ENCODE data around the gene SCO2. TPM values are rescaled to one million over a fixed set of nuclear protein-coding genes. Genes with fewer than 3 reads are reported as not detected.
"Not testable (repeated sequence)": the region's sequence is repeated elsewhere in the genome, so short reads cannot be mapped to it uniquely, and the experiment has no call there.

The SCO2 gene
- total RNA-seq, 2 experiments from 2014 or later = 1.1 to 2.1 TPM

GRCh38 chr22:50537765-50538164, 12.4 kb upstream of the SCO2 start:
- CTCF ChIA-PET = interaction anchor here (0.9 to 5.8 kb wide), 4 partner anchors 13 to 86 kb away, joined by 3 to 39 read pairs (median 6); partner anchors contain the start of genes SCO2 and SYCE3
- no peak overlapping the region for H3K4me3 Mint-ChIP-seq
- H3K36me3 Mint-ChIP-seq (ENCODE audit: low read depth) = peaks cover 6% of the 10 kb centered on the region
- intact Hi-C loops (cut with micrococcal nuclease) = loop anchor here (2.0 to 5.0 kb wide), 2 partner anchors 13 to 345 kb away; partner anchors contain the start of gene SCO2
- peaks cover 77% of the 10 kb centered on the region for H3K4me1 Mint-ChIP-seq (ENCODE audit: low read depth)
- H3K9me3 Mint-ChIP-seq = peaks cover 1% of the 10 kb centered on the region
- no peak for DNase-seq
- no peaks in the 10 kb centered on the region for H3K27me3 Mint-ChIP-seq (ENCODE audit: low read depth)
- H3K27ac Mint-ChIP-seq = peak overlapping the region; percentile 98

DNA sequence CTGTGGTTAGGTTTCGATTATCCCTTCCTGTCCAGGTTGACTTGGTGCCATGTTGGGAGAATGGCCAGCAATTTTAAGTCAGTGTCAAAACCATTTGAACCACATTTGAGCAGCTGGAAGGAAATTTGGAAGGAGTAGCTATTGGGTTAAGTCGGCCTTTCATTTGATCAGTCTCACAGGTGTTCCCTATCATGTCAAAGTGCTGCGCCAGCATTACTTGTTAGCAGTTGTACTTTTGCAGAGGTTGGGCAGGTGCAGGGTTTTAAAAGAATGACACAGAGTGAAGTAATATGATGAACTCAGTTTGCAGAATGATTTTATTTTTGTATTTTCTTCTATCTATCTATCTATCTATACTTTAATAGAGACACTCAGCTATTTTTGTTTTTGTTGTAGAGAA, 10.8 kb upstream of the SCO2 start:
- no peaks in the 10 kb centered on the region for H3K9me3 Mint-ChIP-seq
- H3K4me1 Mint-ChIP-seq (ENCODE audit: low read depth) = peaks cover 65% of the 10 kb centered on the region
- CTCF ChIA-PET = interaction anchor here (1.2 to 5.8 kb wide), 3 partner anchors 9 to 84 kb away, joined by 5 to 39 read pairs (median 12); partner anchors contain the start of gene SCO2
- H3K27me3 Mint-ChIP-seq (ENCODE audit: low read depth) = no peaks in the 10 kb centered on the region
- H3K36me3 Mint-ChIP-seq (ENCODE audit: low read depth) = peaks cover 4% of the 10 kb centered on the region
- intact Hi-C loops (cut with micrococcal nuclease) = loop anchor here (5.0 kb wide), 1 partner anchor 344 kb away; no protein-coding TSS in a partner anchor
- H3K27ac Mint-ChIP-seq = peak overlapping the region; percentile 70
- H3K4me3 Mint-ChIP-seq = no peak overlapping the region
- DNase-seq = no peak

DNA sequence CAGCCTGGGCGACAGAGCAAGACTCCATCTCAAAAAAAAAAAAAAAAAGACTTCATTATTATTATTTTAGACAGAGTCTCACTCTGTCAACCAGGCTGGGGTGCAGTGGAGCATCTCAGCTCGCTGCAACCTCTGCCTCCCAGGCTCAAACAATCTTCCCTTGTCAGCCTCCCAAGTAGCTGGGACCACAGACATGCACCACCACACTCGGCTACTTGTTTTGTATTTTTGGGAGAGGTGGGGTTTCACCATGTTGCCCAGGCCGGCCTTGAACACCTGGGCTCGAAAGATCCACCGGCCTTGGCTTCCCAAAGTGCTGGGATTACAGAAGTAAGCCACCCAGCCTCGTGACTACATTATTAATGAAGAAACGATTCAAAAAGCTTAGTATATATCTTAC, 9.7 kb upstream of the SCO2 start:
- H3K27me3 Mint-ChIP-seq (ENCODE audit: low read depth) = no peaks in the 10 kb centered on the region
- peaks cover 55% of the 10 kb centered on the region for H3K4me1 Mint-ChIP-seq (ENCODE audit: low read depth)
- no peak overlapping the region for H3K4me3 Mint-ChIP-seq
- no peak overlapping the region for H3K27ac Mint-ChIP-seq
- DNase-seq = no peak
- CTCF ChIA-PET = interaction anchor here (0.9 to 2.6 kb wide), 2 partner anchors 9 to 86 kb away, joined by 4 to 12 read pairs; partner anchors contain the start of gene SCO2
- peaks cover 7% of the 10 kb centered on the region for H3K36me3 Mint-ChIP-seq (ENCODE audit: low read depth)
- H3K9me3 Mint-ChIP-seq = no peaks in the 10 kb centered on the region
- intact Hi-C loops (cut with micrococcal nuclease) = loop anchor here (5.0 kb wide), 1 partner anchor 343 kb away; no protein-coding TSS in a partner anchor

GRCh38 chr22:50533856-50534711, 8.7 kb upstream of the SCO2 start:
- H3K27me3 Mint-ChIP-seq (ENCODE audit: low read depth); intact Hi-C loops (cut with micrococcal nuclease); H3K36me3 Mint-ChIP-seq (ENCODE audit: low read depth); H3K9me3 Mint-ChIP-seq; DNase-seq: not testable (repeated sequence)
- Mint-ChIP-seq H3K27ac (peak overlapping the region; percentile 99), H3K4me1 (ENCODE audit: low read depth) (peaks cover 46% of the 10 kb centered on the region), H3K4me3 (peak overlapping the region; percentile 2)
- CTCF ChIA-PET = interaction anchor here (0.6 to 2.6 kb wide), 5 partner anchors 8 to 87 kb away, joined by 3 to 12 read pairs (median 4); partner anchors contain the start of gene SCO2

GRCh38 chr22:50532824-50533796, 7.7 kb upstream of the SCO2 start:
- CTCF ChIA-PET = interaction anchor here (0.9 to 1.2 kb wide), 2 partner anchors 14 to 18 kb away, joined by 3 to 4 read pairs; no protein-coding TSS in a partner anchor
- Mint-ChIP-seq H3K27ac (peak overlapping the region; percentile 99), H3K36me3 (ENCODE audit: low read depth) (peaks cover 15% of the 10 kb centered on the region), H3K27me3 (ENCODE audit: low read depth) (no peaks in the 10 kb centered on the region), H3K4me1 (ENCODE audit: low read depth) (peaks cover 50% of the 10 kb centered on the region), H3K9me3 (no peaks in the 10 kb centered on the region), H3K4me3 (peak overlapping the region; percentile 92)
- no peak for DNase-seq
- intact Hi-C loops (cut with micrococcal nuclease) = no loop called here

DNA sequence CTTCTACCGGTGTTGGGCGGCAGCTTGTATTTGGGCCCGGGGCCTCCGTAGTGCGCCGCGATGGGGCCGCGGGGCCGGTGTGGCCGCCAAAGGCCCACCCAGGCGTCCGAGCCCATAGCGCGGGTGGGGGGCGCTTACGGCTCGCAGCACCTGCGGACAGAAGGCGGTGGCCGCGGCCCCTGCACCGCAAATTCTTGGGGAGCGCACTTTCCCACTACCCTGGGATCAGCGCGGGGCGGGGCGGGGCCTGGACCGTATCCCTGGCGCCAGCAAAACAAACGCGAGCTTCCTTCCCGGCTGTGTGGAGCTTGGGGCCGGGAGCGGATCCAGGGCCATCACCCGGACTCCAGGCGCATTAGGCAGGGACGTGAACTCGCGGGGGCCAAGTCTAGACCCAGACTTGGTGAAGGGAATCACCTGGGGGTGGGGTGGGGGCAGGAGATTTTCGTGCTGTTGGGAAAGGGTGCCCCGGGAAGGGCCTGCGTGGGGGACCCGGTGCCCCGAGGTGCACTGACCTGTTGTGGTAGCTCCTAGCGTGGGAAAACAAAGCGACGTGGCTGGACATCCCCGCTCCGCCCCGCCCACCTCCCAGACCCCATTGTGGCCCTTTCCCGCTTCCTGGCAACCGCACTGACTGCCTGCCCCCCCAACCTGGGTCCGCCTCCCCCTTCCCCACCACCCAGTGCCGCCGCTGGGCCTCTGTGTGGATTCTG, 6.7 kb upstream of the SCO2 start:
- DNase-seq = peak; percentile 40
- intact Hi-C loops (cut with micrococcal nuclease) = loop anchor here (1.0 kb wide), 2 partner anchors 7 to 30 kb away; partner anchors contain the start of gene SYCE3
- CTCF ChIA-PET = interaction anchor here (1.2 to 1.7 kb wide), 2 partner anchors 16 to 89 kb away, joined by 3 to 7 read pairs; no protein-coding TSS in a partner anchor

GRCh38 chr22:50531546-50531961, 6.2 kb upstream of the SCO2 start:
- peak overlapping the region; percentile 92 for H3K4me3 Mint-ChIP-seq
- H3K27me3 Mint-ChIP-seq (ENCODE audit: low read depth) = no peaks in the 10 kb centered on the region
- CTCF ChIA-PET = interaction anchor here (1.2 to 1.7 kb wide), 2 partner anchors 17 to 90 kb away, joined by 3 to 7 read pairs; no protein-coding TSS in a partner anchor

More for the DNA sequence above, 6.7 kb upstream of the SCO2 start:
- H3K36me3 Mint-ChIP-seq (ENCODE audit: low read depth) = peaks cover 23% of the 10 kb centered on the region
- H3K27ac Mint-ChIP-seq = peak overlapping the region; percentile 99
- H3K27me3 Mint-ChIP-seq (ENCODE audit: low read depth) = no peaks in the 10 kb centered on the region
- H3K9me3 Mint-ChIP-seq = no peaks in the 10 kb centered on the region
- peak overlapping the region; percentile 92 for H3K4me3 Mint-ChIP-seq
- H3K4me1 Mint-ChIP-seq (ENCODE audit: low read depth) = peaks cover 50% of the 10 kb centered on the region

DNA sequence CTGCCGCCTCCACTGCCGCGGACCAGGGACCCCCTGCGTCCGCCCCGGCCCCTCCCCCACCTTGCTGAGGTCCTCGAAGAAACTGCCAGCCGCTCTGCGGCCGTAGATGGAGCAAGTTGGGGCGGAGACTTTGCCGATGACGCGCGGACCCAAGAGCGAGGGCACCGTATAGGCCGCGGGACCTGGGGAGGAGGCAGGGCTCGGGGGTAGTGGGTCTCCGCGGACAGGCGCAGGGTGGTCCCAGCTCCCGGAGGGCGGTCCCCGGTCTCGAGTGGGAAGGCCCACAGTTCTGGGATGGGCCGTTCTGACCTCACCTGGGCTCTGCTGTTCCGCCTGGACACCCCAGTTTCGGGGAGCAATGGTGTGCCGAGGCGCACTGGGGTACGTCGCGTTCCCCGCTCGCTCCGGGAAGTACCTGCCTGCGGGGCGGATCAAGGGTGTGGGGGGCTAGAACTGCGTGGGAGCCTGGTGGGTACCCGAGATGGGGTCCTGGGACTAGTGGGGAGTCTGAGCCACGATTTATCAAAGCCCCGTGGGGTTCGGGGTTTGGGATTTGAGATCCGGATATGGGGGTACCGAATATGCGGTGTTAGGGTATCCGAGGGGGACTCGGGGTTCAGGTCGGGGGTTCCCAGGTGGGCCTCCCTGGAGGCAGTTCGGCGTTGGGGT, 5.6 kb upstream of the SCO2 start:
- Mint-ChIP-seq H3K9me3 (no peaks in the 10 kb centered on the region), H3K4me1 (ENCODE audit: low read depth) (peaks cover 47% of the 10 kb centered on the region), H3K27ac (peak overlapping the region; percentile 99), H3K27me3 (ENCODE audit: low read depth) (no peaks in the 10 kb centered on the region), H3K36me3 (ENCODE audit: low read depth) (peaks cover 27% of the 10 kb centered on the region), H3K4me3 (peak overlapping the region; percentile 92)
- intact Hi-C loops (cut with micrococcal nuclease) = loop anchor here (1.0 kb wide), 3 partner anchors 8 to 89 kb away; partner anchors contain the start of gene SYCE3
- CTCF ChIA-PET = interaction anchor here (1.2 to 1.7 kb wide), 2 partner anchors 17 to 90 kb away, joined by 3 to 7 read pairs; no protein-coding TSS in a partner anchor
- peak; percentile 88 for DNase-seq

More at GRCh38 chr22:50531546-50531961, 6.2 kb upstream of the SCO2 start:
- DNase-seq = peak; percentile 77
- Mint-ChIP-seq H3K36me3 (ENCODE audit: low read depth) (peaks cover 27% of the 10 kb centered on the region), H3K4me1 (ENCODE audit: low read depth) (peaks cover 50% of the 10 kb centered on the region), H3K9me3 (no peaks in the 10 kb centered on the region), H3K27ac (peak overlapping the region; percentile 99)
- intact Hi-C loops (cut with micrococcal nuclease) = loop anchor here (1.0 kb wide), 2 partner anchors 8 to 31 kb away; partner anchors contain the start of gene SYCE3

DNA sequence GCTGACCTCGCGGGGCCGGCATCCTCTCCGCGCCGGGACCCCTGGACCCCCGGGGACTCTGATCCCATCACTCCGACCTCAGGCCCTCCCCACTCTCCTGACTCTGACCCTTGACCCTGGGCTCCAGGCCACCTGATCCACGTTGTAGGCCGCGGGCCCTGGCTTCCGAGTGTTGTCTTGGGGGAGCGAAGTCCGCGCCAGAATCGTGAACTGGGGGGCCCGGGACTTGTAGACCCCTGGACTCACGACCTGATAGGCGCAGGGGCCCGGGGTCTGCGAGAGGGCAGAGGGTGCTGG, 5.1 kb upstream of the SCO2 start:
- CTCF ChIA-PET = no interaction called here
- peak overlapping the region; percentile 92 for H3K4me3 Mint-ChIP-seq
- H3K9me3 Mint-ChIP-seq = no peaks in the 10 kb centered on the region
- peaks cover 47% of the 10 kb centered on the region for H3K4me1 Mint-ChIP-seq (ENCODE audit: low read depth)
- H3K36me3 Mint-ChIP-seq (ENCODE audit: low read depth) = peaks cover 27% of the 10 kb centered on the region
- H3K27me3 Mint-ChIP-seq (ENCODE audit: low read depth) = no peaks in the 10 kb centered on the region
- intact Hi-C loops (cut with micrococcal nuclease) = loop anchor here (1.0 kb wide), 1 partner anchor 90 kb away; no protein-coding TSS in a partner anchor
- DNase-seq = no peak
- H3K27ac Mint-ChIP-seq = peak overlapping the region; percentile 99

DNA sequence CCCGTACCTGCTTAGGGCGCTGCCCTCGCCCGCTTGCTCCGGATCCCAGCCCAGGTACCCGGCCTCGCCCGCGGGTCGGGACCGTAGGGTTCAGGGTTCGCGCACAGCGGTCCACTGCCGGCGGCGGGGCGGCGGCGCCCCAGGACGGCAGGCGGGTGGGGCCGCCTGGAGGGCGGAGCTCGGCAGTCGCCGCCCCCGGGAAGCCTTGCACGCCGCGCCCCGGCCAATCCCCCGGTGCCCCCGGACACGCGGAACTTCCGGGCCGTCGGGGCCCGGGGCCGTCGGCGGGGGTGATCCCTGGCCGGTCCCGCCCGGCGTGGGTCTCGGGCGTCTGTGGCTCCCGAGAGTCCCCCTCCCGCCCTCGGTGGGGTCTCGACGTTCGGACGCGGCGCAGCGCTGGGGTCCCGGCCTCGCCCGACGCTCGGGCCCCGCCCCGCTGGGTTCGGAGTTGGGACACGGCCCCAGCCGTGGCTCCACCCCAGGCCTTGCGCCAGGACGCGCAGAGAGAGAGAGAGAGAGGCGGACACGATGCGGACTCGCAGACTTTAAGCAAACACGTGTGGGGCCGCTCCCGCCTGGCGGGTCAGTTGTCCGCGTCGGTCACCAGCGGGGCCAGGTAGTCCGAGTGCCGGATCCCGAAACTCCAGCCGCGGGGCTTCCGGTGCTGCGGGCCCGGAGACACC, 4.6 kb upstream of the SCO2 start, which contains the start of gene TYMP:
Gene TYMP (minus strand): TSS at position 116 of the 683 bp plus-strand sequence. CDS start 303 bp downstream, outside the sequence.
- H3K27me3 Mint-ChIP-seq (ENCODE audit: low read depth) = no peaks in the 10 kb centered on the region
- peaks cover 47% of the 10 kb centered on the region for H3K4me1 Mint-ChIP-seq (ENCODE audit: low read depth)
- peak within 1 kb of the TSS; percentile 99 for H3K27ac Mint-ChIP-seq

More for the DNA sequence above, 4.6 kb upstream of the SCO2 start, which contains the start of gene TYMP:
- H3K36me3 Mint-ChIP-seq (ENCODE audit: low read depth) = peaks cover 27% of the 10 kb centered on the region
- peak within 1 kb of the TSS; percentile 92 for H3K4me3 Mint-ChIP-seq
- no peaks in the 10 kb centered on the region for H3K9me3 Mint-ChIP-seq
- DNase-seq = peak; percentile 75
- CTCF ChIA-PET = interaction anchor here (1.5 to 2.0 kb wide), 2 partner anchors 91 to 162 kb away, joined by 3 to 5 read pairs; no protein-coding TSS in a partner anchor
- intact Hi-C loops (cut with micrococcal nuclease) = loop anchor here (1.0 kb wide), 1 partner anchor 90 kb away; no protein-coding TSS in a partner anchor
